Trophoblast cell (in vitro differentiated cells and primary cell): ENCODE data around the gene CLEC4M.
A peak's percentile ranks its signal among the peaks of the same experiment; 100 is the strongest.
"Not testable (repeated sequence)": the region's sequence is repeated elsewhere in the genome, so short reads cannot be mapped to it uniquely, and the experiment has no call there.

Experiments used
- DNase-seq, 2 donors: peaks; one replicate each; pipeline ENCODE4 v3.0.0-alpha.2; 2016
- H2AFZ ChIP-seq: 2 replicates; pipeline ENCODE4 v1.6.1; 2013; ENCODE audit warnings: low read length, moderate library complexity, mild to moderate bottlenecking; ENCODE audit not compliant: insufficient read depth, poor library complexity
- H2AK5ac ChIP-seq: 2 replicates; pipeline ENCODE4 v1.6.1; 2013; ENCODE audit warnings: mild to moderate bottlenecking, low read length
- H2BK120ac ChIP-seq: 2 replicates; pipeline ENCODE4 v1.6.1; 2013; ENCODE audit warnings: low read length, mild to moderate bottlenecking, moderate library complexity; ENCODE audit not compliant: insufficient read depth, poor library complexity
- H2BK12ac ChIP-seq: 2 replicates; pipeline ENCODE4 v1.6.1; 2013; ENCODE audit warnings: mild to moderate bottlenecking, low read length, moderate library complexity
- H2BK5ac ChIP-seq: 2 replicates; pipeline ENCODE4 v1.6.1; 2013; ENCODE audit warnings: low read length, low read depth, moderate library complexity, mild to moderate bottlenecking; ENCODE audit not compliant: poor library complexity
- H3K14ac ChIP-seq: 2 replicates; pipeline ENCODE4 v1.6.1; 2013; ENCODE audit warnings: mild to moderate bottlenecking, low read length
- H3K18ac ChIP-seq: 2 replicates; pipeline ENCODE4 v1.6.1; 2013; ENCODE audit warnings: mild to moderate bottlenecking, low read length
- H3K23ac ChIP-seq: 2 replicates; pipeline ENCODE4 v1.6.1; 2013; ENCODE audit warnings: low read length
- H3K27ac ChIP-seq: 2 replicates; pipeline ENCODE4 v1.5.1; 2013; ENCODE audit warnings: low read depth, mild to moderate bottlenecking, inconsistent platforms, low read length, moderate library complexity
- H3K27me3 ChIP-seq: 2 replicates; pipeline ENCODE4 v1.6.1; 2013; ENCODE audit warnings: inconsistent platforms, mild to moderate bottlenecking, low read length, moderate library complexity; ENCODE audit not compliant: insufficient read depth
- H3K36me3 ChIP-seq, 2 experiments: 1 replicate in 1 of 2; 2 replicates in 1 of 2; pipeline ENCODE4 v1.6.1; 2013; ENCODE audit warnings: low read length in 2 of 2, mild to moderate bottlenecking in 2 of 2, moderate library complexity in 1 of 2; ENCODE audit not compliant: insufficient read depth in 2 of 2, control insufficient read depth in 1 of 2
- H3K4ac ChIP-seq: 2 replicates; pipeline ENCODE4 v1.6.1; 2013; ENCODE audit warnings: low read depth, mild to moderate bottlenecking, low read length, moderate library complexity
- H3K4me1 ChIP-seq, 2 experiments: 1 replicate in 1 of 2; 2 replicates in 1 of 2; pipeline ENCODE4 v1.6.1; 2013; ENCODE audit warnings: low read length in 2 of 2, mild to moderate bottlenecking in 2 of 2, moderate library complexity in 1 of 2; ENCODE audit not compliant: insufficient read depth in 2 of 2, control insufficient read depth in 1 of 2
- H3K4me2 ChIP-seq: 2 replicates; pipeline ENCODE4 v1.6.1; 2013; ENCODE audit warnings: inconsistent platforms, mild to moderate bottlenecking, low read length, moderate library complexity
- H3K4me3 ChIP-seq: 2 replicates; pipeline ENCODE4 v1.5.1; 2013; ENCODE audit warnings: mild to moderate bottlenecking, low read depth, low read length, inconsistent platforms
- H3K79me1 ChIP-seq: one replicate; pipeline ENCODE4 v1.6.1; 2013; ENCODE audit warnings: low read length
- H3K79me2 ChIP-seq: 2 replicates; pipeline ENCODE4 v1.6.1; 2013; ENCODE audit warnings: low read length, mild to moderate bottlenecking; ENCODE audit not compliant: control insufficient read depth, insufficient read depth, poor library complexity
- H3K9ac ChIP-seq: 2 replicates; pipeline ENCODE4 v1.6.1; 2013; ENCODE audit warnings: mild to moderate bottlenecking, low read length
- H3K9me3 ChIP-seq: 2 replicates; pipeline ENCODE4 v1.6.1; 2013; ENCODE audit warnings: low read depth, mild to moderate bottlenecking, control low read depth, inconsistent platforms, low read length; ENCODE audit not compliant: insufficient read depth
- H4K12ac ChIP-seq: 2 replicates; pipeline ENCODE4 v1.6.1; 2013; ENCODE audit warnings: low read depth, mild to moderate bottlenecking, low read length, moderate library complexity
- H4K8ac ChIP-seq: 2 replicates; pipeline ENCODE4 v1.6.1; 2013; ENCODE audit warnings: low read depth, mild to moderate bottlenecking, low read length, moderate library complexity
- H4K91ac ChIP-seq: one replicate; pipeline ENCODE4 v1.6.1; 2013; ENCODE audit warnings: low read depth, mild to moderate bottlenecking, low read length, moderate library complexity
- WGBS: extraction: QIAGEN DNeasy Blood & Tissue Kit; methylation state at CpG from one replicate; pipeline ENCODE4 v1.1.7; 2013; ENCODE audit warnings: missing lambda C conversion rate; ENCODE audit not compliant: insufficient read length, insufficient coverage; ENCODE audit errors: extremely low coverage; 5-methylcytosine and 5-hydroxymethylcytosine counted together

The CLEC4M gene

DNA sequence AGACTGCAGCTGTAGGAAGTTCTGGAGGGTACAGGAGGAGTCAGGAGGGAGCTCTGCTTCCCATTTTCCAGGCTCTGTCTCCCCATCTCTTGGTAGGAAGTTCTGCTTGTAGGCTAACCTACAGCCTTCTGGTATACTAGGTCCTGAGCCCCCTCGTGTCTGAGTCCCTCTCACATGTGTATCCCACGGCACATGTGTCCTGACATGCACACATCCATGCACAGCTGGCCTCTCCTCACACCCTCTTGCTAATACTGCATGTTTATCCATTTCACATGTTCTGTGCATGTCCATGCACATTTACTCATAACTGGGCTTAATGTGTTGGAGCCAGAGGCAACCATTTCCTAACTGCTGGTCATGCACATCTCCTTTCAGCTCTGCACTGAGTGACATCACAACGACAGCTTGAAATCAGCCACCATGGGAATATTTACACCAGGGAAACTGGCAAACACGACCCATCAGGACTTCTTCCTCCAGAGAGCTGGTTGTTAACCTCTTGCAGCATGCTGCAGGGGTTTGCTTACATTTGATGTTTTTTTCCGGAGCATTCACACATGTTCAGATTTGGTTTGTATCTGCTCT, 18.8 kb upstream of the CLEC4M start:
- Histone ChIP-seq H3K9me3 (no peaks in the 10 kb centered on the region), H2AK5ac (no peak overlapping the region), H2AFZ (no peak overlapping the region), H4K8ac (no peak overlapping the region), H3K9ac (no peak overlapping the region), H3K18ac (no peak overlapping the region), H3K14ac (no peak overlapping the region), H3K23ac (no peak overlapping the region), H4K91ac (no peak overlapping the region), H3K27me3 (no peaks in the 10 kb centered on the region), H3K4me2 (no peak overlapping the region), H4K12ac (no peak overlapping the region), H3K27ac (no peak overlapping the region), H3K4me1 (no peaks in the 10 kb centered on the region), H2BK120ac (no peak overlapping the region), H3K36me3 (no peaks in the 10 kb centered on the region), H3K79me1 (no peaks in the 10 kb centered on the region), H2BK5ac (no peak overlapping the region), H3K4ac (no peak overlapping the region), H3K79me2 (no peaks in the 10 kb centered on the region), H3K4me3 (no peak overlapping the region), H2BK12ac (no peak overlapping the region)
- no CpG with 5 or more reads among the region's 5 CpGs for WGBS
- DNase-seq, result no peak

DNA sequence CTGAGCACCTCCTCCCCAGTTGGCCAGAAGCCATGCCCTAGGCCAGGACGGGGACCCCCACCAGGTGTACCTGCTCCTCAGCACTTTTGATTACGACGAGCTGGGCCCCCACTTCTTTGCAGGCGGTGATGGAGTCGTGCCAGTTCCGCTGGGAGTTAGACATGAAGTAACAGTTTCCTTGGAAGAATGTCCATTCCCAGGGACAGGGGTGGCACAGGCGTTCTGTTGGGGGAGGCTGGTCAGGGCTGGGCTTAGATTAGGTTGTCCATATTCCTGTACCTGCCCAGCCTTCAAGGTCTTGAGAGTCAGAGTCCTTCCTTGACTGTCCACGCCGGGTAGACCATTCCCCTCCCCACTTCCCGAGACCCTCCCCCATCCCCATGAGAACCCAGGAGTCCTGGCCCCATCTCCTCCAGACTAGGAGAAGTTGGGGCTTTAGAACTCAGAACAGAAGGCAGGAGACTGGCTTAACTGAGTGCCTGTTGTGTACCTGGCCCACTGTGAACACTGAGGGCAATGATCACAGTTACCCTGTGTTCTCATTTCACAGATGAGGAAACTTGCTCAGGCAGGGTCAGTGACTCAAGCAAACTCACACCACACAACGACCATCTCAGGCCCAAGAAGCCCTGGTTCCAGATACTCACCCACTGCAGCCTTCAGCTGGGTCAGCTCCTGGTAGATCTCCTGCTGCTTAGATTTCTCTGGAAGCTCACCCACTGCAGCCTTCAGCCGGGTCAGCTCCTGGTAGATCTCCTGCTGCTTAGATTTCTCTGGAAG, 18.0 kb upstream of the CLEC4M start:
- no peak overlapping the region for H2AFZ ChIP-seq
- H3K18ac ChIP-seq, result no peak overlapping the region
- H4K12ac ChIP-seq, result no peak overlapping the region
- H3K23ac ChIP-seq, result no peak overlapping the region
- H3K9ac ChIP-seq, result no peak overlapping the region
- no peak overlapping the region for H3K14ac ChIP-seq
- no peak overlapping the region for H2BK120ac ChIP-seq
- H3K27me3 ChIP-seq, result no peaks in the 10 kb centered on the region
- no peak overlapping the region for H2BK5ac ChIP-seq
- no peak overlapping the region for H2AK5ac ChIP-seq
- no peaks in the 10 kb centered on the region for H3K4me1 ChIP-seq
- H3K27ac ChIP-seq, result no peak overlapping the region
- no peak overlapping the region for H4K91ac ChIP-seq
- H3K79me2 ChIP-seq, result no peaks in the 10 kb centered on the region
- H2BK12ac ChIP-seq, result no peak overlapping the region
- H4K8ac ChIP-seq, result no peak overlapping the region
- H3K9me3 ChIP-seq, result no peaks in the 10 kb centered on the region
- H3K36me3 ChIP-seq, result no peaks in the 10 kb centered on the region
- no peak overlapping the region for H3K4me3 ChIP-seq
- DNase-seq, result no peak
- no peak overlapping the region for H3K4ac ChIP-seq
- H3K79me1 ChIP-seq, result no peaks in the 10 kb centered on the region
- H3K4me2 ChIP-seq, result no peak overlapping the region
- no CpG with 5 or more reads among the region's 12 CpGs for WGBS

DNA sequence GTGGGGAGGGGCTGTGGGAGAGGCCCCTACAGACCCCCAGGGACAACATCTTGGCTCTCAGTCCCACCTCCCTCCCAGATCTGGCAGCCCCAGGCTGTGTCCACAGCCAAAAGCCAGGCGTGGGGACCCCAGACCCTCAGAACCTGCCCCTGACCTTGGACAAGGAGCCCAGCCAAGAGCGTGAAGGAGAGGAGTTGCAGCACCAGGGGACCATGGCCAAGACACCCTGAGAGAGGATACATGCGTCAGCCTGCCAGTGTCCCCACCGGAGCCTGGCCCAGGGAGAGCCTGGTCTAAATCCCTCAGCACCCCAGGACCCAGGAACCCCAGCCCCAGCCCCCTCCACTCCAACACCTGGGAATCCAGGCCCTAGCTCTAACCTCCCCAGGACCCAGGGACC, 16.7 kb upstream of the CLEC4M start:
- H3K36me3 ChIP-seq, H3K79me1 ChIP-seq, H4K12ac ChIP-seq, H2BK12ac ChIP-seq, H3K18ac ChIP-seq, H3K4me3 ChIP-seq, H3K9ac ChIP-seq, H2AK5ac ChIP-seq, H2AFZ ChIP-seq, H4K91ac ChIP-seq, H3K14ac ChIP-seq, DNase-seq, H4K8ac ChIP-seq, H3K27ac ChIP-seq, H2BK120ac ChIP-seq, H3K4me1 ChIP-seq, H2BK5ac ChIP-seq, H3K79me2 ChIP-seq, H3K4ac ChIP-seq, H3K23ac ChIP-seq, H3K9me3 ChIP-seq, H3K4me2 ChIP-seq, H3K27me3 ChIP-seq: not testable (repeated sequence)
- WGBS, result no CpG with 5 or more reads among the region's 4 CpGs

DNA sequence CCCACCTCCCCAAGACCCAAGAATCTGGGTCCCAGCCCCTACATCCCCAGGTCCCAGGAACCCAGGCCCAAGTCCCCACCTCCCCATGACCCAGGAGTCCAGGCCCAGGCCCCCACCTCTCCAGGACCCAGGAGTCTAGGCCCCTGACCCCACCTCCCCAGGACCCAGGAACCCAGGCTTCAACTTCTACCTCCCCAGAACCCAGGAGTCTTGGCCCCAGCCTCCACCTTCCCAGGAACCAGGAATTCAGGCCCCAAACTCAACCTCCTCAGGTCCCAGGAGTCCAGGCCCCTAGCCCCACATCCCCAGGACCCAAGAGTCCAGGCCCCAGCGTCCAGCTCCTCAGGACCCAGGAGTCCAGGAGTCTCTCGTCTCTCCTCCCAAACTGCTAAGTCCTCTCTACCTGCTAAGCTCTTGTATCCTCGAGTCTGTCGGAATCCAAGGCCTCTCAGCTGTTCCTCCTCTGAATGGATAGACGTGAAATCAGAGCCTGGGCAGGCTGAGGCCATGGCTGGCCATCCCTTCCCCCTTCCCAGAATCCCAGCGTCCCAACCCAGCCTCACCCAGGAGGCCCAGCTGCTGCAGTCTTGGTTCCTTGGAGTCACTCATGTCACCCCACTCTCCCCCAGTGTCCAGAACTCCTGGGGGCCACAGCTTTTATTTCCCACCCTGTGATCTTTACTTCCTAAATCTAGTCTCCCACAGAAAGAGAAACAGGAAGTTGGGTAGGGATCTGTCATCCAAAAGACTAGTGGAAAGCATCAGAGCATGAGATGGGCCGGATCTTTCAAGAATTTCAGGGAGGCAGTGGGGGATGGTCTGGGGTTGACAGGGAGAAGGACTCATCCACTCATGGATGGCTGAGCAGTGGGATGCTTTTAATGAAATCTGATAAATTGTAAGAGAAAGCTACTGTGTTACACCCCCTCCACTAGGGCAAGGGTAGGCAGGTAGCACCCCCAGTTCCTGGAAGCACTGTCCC, 15.8 kb upstream of the CLEC4M start, which contains the start of gene CD209:
TSS of gene CD209 (minus strand) at position 632 of the 982 bp plus-strand sequence. CDS start at position 609, 23 bp downstream.
- Histone ChIP-seq H3K27ac (no peak within 1 kb of the TSS), H4K91ac (no peak within 1 kb of the TSS), H3K9ac (no peak within 1 kb of the TSS), H3K23ac (no peak within 1 kb of the TSS), H3K4me3 (no peak within 1 kb of the TSS), H3K18ac (no peak within 1 kb of the TSS), H3K4ac (no peak within 1 kb of the TSS), H3K27me3 (no peaks in the 10 kb centered on the region), H3K79me1 (no peaks in the 10 kb centered on the region), H3K4me1 (no peaks in the 10 kb centered on the region), H2AFZ (no peak within 1 kb of the TSS), H3K79me2 (no peaks in the 10 kb centered on the region), H4K8ac (no peak within 1 kb of the TSS), H2AK5ac (no peak within 1 kb of the TSS), H3K9me3 (no peaks in the 10 kb centered on the region), H4K12ac (no peak within 1 kb of the TSS), H3K4me2 (no peak within 1 kb of the TSS), H3K36me3 (no peaks in the 10 kb centered on the region), H2BK120ac (no peak within 1 kb of the TSS), H2BK12ac (no peak within 1 kb of the TSS), H3K14ac (no peak within 1 kb of the TSS), H2BK5ac (no peak within 1 kb of the TSS)
- no CpG with 5 or more reads among the region's 7 CpGs for WGBS
- peak in 1 of 2 donors; percentile 5 for DNase-seq
